Neural cell (in vitro differentiated cells): ENCODE measurements around the gene CELF4. TPM values are rescaled to one million over a fixed set of nuclear protein-coding genes. Genes with fewer than 3 reads are reported as not detected.

Source experiments
- H2AFZ ChIP-seq: fragments of 200-600, 300-800 bp; sonication (generic), shearing (Covaris generic); 2 replicates; pipeline ENCODE4 v1.6.0; 2014; ENCODE audit warnings: low read depth, mild to moderate bottlenecking, antibody characterized with exemption, low read length, moderate library complexity
- H3F3A ChIP-seq: fragments of 200-600 bp; shearing (Covaris generic); 2 replicates; pipeline ENCODE4 v1.6.1; 2016; ENCODE audit warnings: mild to moderate bottlenecking, moderate library complexity, mixed read lengths, antibody characterized with exemption, low read length; ENCODE audit not compliant: insufficient read depth, poor library complexity, severe bottlenecking
- H3K27ac ChIP-seq: fragments of 200-600, 300-800 bp; sonication (generic), shearing (Covaris generic); 2 replicates; pipeline ENCODE4 v1.5.1; 2014; ENCODE audit warnings: mild to moderate bottlenecking, low read length, moderate library complexity
- H3K27me3 ChIP-seq: fragments of 300-800, 200-600 bp; sonication (generic), shearing (Covaris generic); 2 replicates; pipeline ENCODE4 v1.6.0; 2014; ENCODE audit warnings: mild to moderate bottlenecking, low read depth, low read length, moderate library complexity; ENCODE audit not compliant: insufficient read depth
- H3K36me3 ChIP-seq: fragments of 300-800, 200-600 bp; sonication (generic), shearing (Covaris generic); 2 replicates; pipeline ENCODE4 v1.5.1; 2014; ENCODE audit warnings: mild to moderate bottlenecking, antibody characterized with exemption, low read length, moderate library complexity; ENCODE audit not compliant: insufficient read depth
- H3K4me2 ChIP-seq: fragments of 300-800, 200-600 bp; sonication (generic), shearing (Covaris generic); 2 replicates; pipeline ENCODE4 v1.6.0; 2014; ENCODE audit warnings: mild to moderate bottlenecking, low read length
- H3K4me3 ChIP-seq: fragments of 300-800, 200-600 bp; sonication (generic), shearing (Covaris generic); 2 replicates; pipeline ENCODE4 v1.5.1; 2014; ENCODE audit warnings: mild to moderate bottlenecking, low read length, moderate library complexity
- H3K79me2 ChIP-seq: fragments of 200-600 bp; shearing (Covaris generic); replicated peaks from 2 replicates; pipeline ENCODE4 v1.6.0; 2014; ENCODE audit warnings: mild to moderate bottlenecking, low read length, moderate library complexity; ENCODE audit not compliant: insufficient read depth
- H3K9ac ChIP-seq: fragments of 300-800, 200-600 bp; sonication (generic), shearing (Covaris generic); 2 replicates; pipeline ENCODE4 v1.6.1; 2016; ENCODE audit warnings: mild to moderate bottlenecking, low read length, mixed read lengths
- H3K9me2 ChIP-seq: fragments of 200-600 bp; shearing (Covaris generic); 2 replicates; pipeline ENCODE4 v1.6.1; 2016; ENCODE audit warnings: mild to moderate bottlenecking, low read length, mixed read lengths; ENCODE audit not compliant: insufficient read depth
- H3K9me3 ChIP-seq: fragments of 200-600, 300-800 bp; sonication (generic), shearing (Covaris generic); 2 replicates; pipeline ENCODE4 v1.6.1; 2016; ENCODE audit warnings: mild to moderate bottlenecking, mixed run types, low read length, moderate library complexity, mixed read lengths
- H4K20me1 ChIP-seq: fragments of 200-600 bp; shearing (Covaris generic); 2 replicates; pipeline ENCODE4 v1.6.1; 2016; ENCODE audit warnings: mild to moderate bottlenecking, mixed run types; ENCODE audit not compliant: insufficient read depth
- CTCF ChIP-seq: fragments of 450-650 bp; IDR thresholded peaks from 2 replicates; pipeline ENCODE4 v1.5.1; 2014; ENCODE audit warnings: antibody characterized with exemption, mild to moderate bottlenecking, moderate library complexity; ENCODE audit not compliant: poor library complexity, severe bottlenecking
- EP300 ChIP-seq: fragments of 450-650 bp; conservative IDR thresholded peaks from 2 replicates; pipeline ENCODE4 v1.6.1; 2014; ENCODE audit warnings: antibody characterized with exemption, mild to moderate bottlenecking, moderate library complexity; ENCODE audit not compliant: poor library complexity, severe bottlenecking
- EZH2 ChIP-seq: fragments of 200-600, 300-800 bp; shearing (Covaris generic), sonication (generic); IDR thresholded peaks from 2 replicates; pipeline ENCODE4 v1.6.1; 2014; ENCODE audit warnings: antibody characterized with exemption, low read length, borderline replicate concordance, mild to moderate bottlenecking; ENCODE audit not compliant: insufficient read depth, poor library complexity, severe bottlenecking
- MXI1 ChIP-seq: fragments of 450-650 bp; conservative IDR thresholded peaks from 2 replicates; pipeline ENCODE4 v1.6.1; 2014; ENCODE audit warnings: antibody characterized with exemption, mild to moderate bottlenecking; ENCODE audit not compliant: poor library complexity, severe bottlenecking
- POLR2AphosphoS5 ChIP-seq: IDR thresholded peaks from 2 replicates; pipeline ENCODE4 v1.6.1; 2012
- RAD21 ChIP-seq: fragments of 450-650 bp; conservative IDR thresholded peaks from 2 replicates; pipeline ENCODE4 v1.6.1; 2014; ENCODE audit warnings: antibody characterized with exemption, mild to moderate bottlenecking, moderate library complexity
- REST ChIP-seq: IDR thresholded peaks from 2 replicates; pipeline ENCODE4 v1.6.1; 2012; ENCODE audit warnings: borderline replicate concordance
- SMC3 ChIP-seq: fragments of 450-650 bp; conservative IDR thresholded peaks from 2 replicates; pipeline ENCODE4 v1.6.1; 2014; ENCODE audit warnings: antibody characterized with exemption, mild to moderate bottlenecking, moderate library complexity; ENCODE audit not compliant: poor library complexity
- TAF1 ChIP-seq: IDR thresholded peaks from 2 replicates; pipeline ENCODE4 v1.6.1; 2012; ENCODE audit warnings: low read depth
- polyA plus RNA-seq: library from polyadenylated mRNA; depleted of rRNA; stranded (reverse); fragments of >200 nt; gene quantifications from 2 replicates; pipeline ENCODE4 v1.2.3, GENCODE V29; 2014

CELF4 gene
- polyA plus RNA-seq, 1 donor from 2014 or later, result 191 TPM

GRCh38 chr18:37457753-37458152, 107.8 kb downstream of the CELF4 start:
- H3K27me3 ChIP-seq, result no peaks in the 10 kb centered on the region
- no peaks in the 10 kb centered on the region for H3F3A ChIP-seq
- no peak overlapping the region for H3K4me2 ChIP-seq
- TF ChIP-seq RAD21 (no peak), EZH2 (no peak), MXI1 (no peak), POLR2AphosphoS5 (no peak), SMC3 (no peak), CTCF (no peak), TAF1 (no peak), REST (no peak), EP300 (no peak)
- H3K27ac ChIP-seq, result no peak overlapping the region
- H3K4me3 ChIP-seq, result no peak overlapping the region
- H3K9me2 ChIP-seq, result no peaks in the 10 kb centered on the region
- no peaks in the 10 kb centered on the region for H4K20me1 ChIP-seq
- H2AFZ ChIP-seq, result no peak overlapping the region
- no peaks in the 10 kb centered on the region for H3K36me3 ChIP-seq
- no peak overlapping the region for H3K9ac ChIP-seq
- H3K79me2 ChIP-seq, result no peaks in the 10 kb centered on the region
- no peaks in the 10 kb centered on the region for H3K9me3 ChIP-seq

DNA sequence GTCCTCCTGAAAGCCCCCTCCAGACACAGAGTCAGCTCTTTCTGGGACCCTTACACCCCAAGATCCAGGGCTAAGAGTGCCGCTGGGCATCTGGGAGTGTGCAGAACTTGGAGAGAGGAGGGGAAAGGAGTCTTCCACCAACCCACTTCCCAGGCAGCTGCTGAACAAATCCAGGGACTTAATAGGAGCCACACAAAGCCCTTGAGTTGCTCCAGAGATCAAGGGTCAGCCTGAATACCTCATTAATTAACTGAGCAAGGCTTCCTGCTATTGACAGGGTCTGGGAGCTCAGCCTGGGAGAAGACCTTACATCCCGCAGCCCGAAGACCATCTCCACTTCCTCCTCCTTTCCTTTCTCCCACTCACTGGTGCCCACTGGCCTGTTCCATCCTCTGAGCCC, 108.3 kb downstream of the CELF4 start:
- Histone ChIP-seq H3K9me3 (no peaks in the 10 kb centered on the region), H3F3A (no peaks in the 10 kb centered on the region), H3K4me3 (no peak overlapping the region), H3K27me3 (no peaks in the 10 kb centered on the region), H3K27ac (no peak overlapping the region), H2AFZ (no peak overlapping the region), H3K4me2 (no peak overlapping the region), H3K36me3 (no peaks in the 10 kb centered on the region), H3K79me2 (no peaks in the 10 kb centered on the region), H4K20me1 (no peaks in the 10 kb centered on the region), H3K9me2 (no peaks in the 10 kb centered on the region), H3K9ac (no peak overlapping the region)
- TF ChIP-seq REST (no peak), POLR2AphosphoS5 (no peak)
